Memory B cell (primary cell): ENCODE measurements around the gene ACTN4.

Experiments used
- ATAC-seq: fragments of 150-1000 bp; cut with Tn5 transposase; 2 replicates; pipeline ENCODE4 v1.10.0; 2021; ENCODE audit warnings: low read depth, mild to moderate bottlenecking, moderate library complexity
- DNase-seq, 2 donors: peaks; one replicate each; pipeline ENCODE4 v3.0.0; 2022; ENCODE audit warnings: low spot score in 2 of 2
- H3K27ac Mint-ChIP-seq: one replicate; pipeline ENCODE4 v1.8.0; 2022; ENCODE audit warnings: mild to moderate bottlenecking, moderate library complexity, mixed read lengths
- H3K27me3 Mint-ChIP-seq: one replicate; pipeline ENCODE4 v1.8.0; 2022; ENCODE audit warnings: mixed read lengths
- H3K36me3 Mint-ChIP-seq: one replicate; pipeline ENCODE4 v1.8.0; 2022; ENCODE audit warnings: mild to moderate bottlenecking, mixed read lengths
- H3K4me1 Mint-ChIP-seq: one replicate; pipeline ENCODE4 v1.8.0; 2022; ENCODE audit warnings: mixed read lengths
- H3K4me3 Mint-ChIP-seq: one replicate; pipeline ENCODE4 v1.8.0; 2022; ENCODE audit warnings: mild to moderate bottlenecking, moderate library complexity, mixed read lengths
- H3K9me3 Mint-ChIP-seq: one replicate; pipeline ENCODE4 v1.8.0; 2022; ENCODE audit warnings: mixed read lengths

The ACTN4 gene

DNA sequence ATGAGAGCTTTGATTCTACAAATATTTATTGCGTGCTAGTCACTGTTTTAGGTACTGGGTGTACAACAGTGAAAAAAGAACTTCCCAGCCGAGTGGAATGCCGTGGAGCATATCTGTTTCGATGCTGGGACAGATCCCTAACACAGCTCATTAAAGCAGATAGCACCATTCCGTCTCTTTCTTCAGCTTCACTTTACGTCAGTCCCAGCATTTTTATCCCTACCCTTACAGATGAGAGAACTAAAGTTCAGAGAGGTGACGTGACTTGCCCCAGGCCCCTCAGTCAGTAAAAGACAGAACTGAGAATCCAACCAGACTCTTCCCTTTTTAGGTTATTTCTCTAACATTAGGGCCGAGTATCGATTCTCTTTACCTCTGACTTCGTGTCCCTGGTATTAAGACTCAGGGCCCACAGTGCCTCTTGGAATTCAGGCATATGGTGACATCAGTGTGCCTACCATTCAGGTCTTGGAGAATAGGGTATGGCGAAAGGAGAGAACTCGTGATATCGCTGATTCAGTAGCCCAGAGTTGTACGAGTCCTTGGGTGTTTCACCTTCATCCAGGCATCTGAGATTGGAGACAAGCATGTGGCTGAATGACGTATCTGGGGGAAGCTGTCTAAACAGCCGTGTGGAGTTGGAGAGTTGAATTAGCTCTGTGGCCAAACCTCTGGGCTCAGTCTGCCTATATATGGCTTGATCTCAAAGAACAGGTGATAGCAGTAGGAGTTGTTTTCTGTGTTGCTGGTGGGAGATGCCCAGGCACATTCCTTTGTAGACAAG is 27.1 kb downstream of the ACTN4 start:
- no peak for DNase-seq
- Mint-ChIP-seq H3K9me3 (no peaks in the 10 kb centered on the region), H3K27ac (peak overlapping the region; percentile 60), H3K36me3 (peaks cover 4% of the 10 kb centered on the region), H3K4me3 (no peak overlapping the region), H3K27me3 (no peaks in the 10 kb centered on the region), H3K4me1 (peaks cover 55% of the 10 kb centered on the region)
- peak; percentile 52 for ATAC-seq

- Mint-ChIP-seq H3K36me3 (peaks cover 6% of the 10 kb centered on the region), H3K27me3 (no peaks in the 10 kb centered on the region), H3K9me3 (no peaks in the 10 kb centered on the region), H3K27ac (no peak overlapping the region), H3K4me1 (peaks cover 52% of the 10 kb centered on the region), H3K4me3 (no peak overlapping the region)
- DNase-seq (no peak), ATAC-seq (no peak)
These were observed 28.2 kb downstream of the ACTN4 start for GRCh38 chr19:38675611-38676010.

- Mint-ChIP-seq H3K4me1 (peaks cover 56% of the 10 kb centered on the region), H3K36me3 (peaks cover 6% of the 10 kb centered on the region), H3K4me3 (no peak overlapping the region), H3K27me3 (no peaks in the 10 kb centered on the region), H3K27ac (no peak overlapping the region), H3K9me3 (no peaks in the 10 kb centered on the region)
- ATAC-seq (no peak), DNase-seq (no peak)
These were observed 28.8 kb downstream of the ACTN4 start for GRCh38 chr19:38676023-38676877.

DNA sequence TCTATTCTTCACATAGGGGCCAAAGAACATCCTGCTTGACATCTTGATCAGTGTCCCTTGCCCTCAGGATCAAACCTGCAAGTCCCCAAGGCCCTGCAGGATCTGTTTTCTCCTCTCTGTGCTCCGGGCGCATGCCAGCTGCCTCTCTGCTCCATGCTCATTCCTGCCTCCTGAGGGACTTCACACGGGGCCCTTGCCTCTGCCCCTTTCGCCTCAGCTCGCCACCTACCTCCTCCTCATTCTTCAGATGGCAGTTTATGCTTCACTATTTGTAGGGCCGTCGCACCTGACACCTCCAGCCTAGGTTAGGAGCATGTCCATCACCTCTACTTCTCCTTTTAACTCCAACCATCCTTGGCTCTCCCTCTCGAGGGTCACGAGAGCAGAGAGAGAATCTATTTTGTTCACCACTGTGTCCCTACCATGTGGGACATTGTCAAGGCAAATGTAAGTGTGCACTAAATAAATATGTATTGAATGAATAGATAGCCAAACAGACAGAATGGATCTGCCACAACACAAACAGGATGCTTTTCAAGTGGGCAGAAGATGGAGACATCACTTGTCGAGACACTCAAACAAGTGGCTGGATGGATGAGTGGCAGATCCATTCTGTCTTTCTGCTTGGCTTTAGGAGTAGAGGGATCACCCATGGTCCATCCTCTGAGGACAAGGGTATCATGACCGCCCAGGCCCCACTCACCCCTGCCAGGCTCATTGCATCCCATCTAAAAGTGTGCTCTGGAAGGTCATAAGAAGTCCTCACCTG is 29.6 kb downstream of the ACTN4 start:
- no peaks in the 10 kb centered on the region for H3K9me3 Mint-ChIP-seq
- H3K27me3 Mint-ChIP-seq = no peaks in the 10 kb centered on the region
- H3K4me1 Mint-ChIP-seq = peaks cover 56% of the 10 kb centered on the region
- peak overlapping the region; percentile 48 for H3K27ac Mint-ChIP-seq
- H3K4me3 Mint-ChIP-seq = no peak overlapping the region
- no peak for ATAC-seq
- H3K36me3 Mint-ChIP-seq = peaks cover 10% of the 10 kb centered on the region
- DNase-seq = no peak

GRCh38 chr19:38678217-38678890 is 30.9 kb downstream of the ACTN4 start:
- no peaks in the 10 kb centered on the region for H3K9me3 Mint-ChIP-seq
- no peak overlapping the region for H3K4me3 Mint-ChIP-seq
- H3K36me3 Mint-ChIP-seq = peaks cover 12% of the 10 kb centered on the region
- no peaks in the 10 kb centered on the region for H3K27me3 Mint-ChIP-seq
- H3K27ac Mint-ChIP-seq = no peak overlapping the region
- ATAC-seq = no peak
- H3K4me1 Mint-ChIP-seq = peaks cover 64% of the 10 kb centered on the region
- DNase-seq = no peak

DNA sequence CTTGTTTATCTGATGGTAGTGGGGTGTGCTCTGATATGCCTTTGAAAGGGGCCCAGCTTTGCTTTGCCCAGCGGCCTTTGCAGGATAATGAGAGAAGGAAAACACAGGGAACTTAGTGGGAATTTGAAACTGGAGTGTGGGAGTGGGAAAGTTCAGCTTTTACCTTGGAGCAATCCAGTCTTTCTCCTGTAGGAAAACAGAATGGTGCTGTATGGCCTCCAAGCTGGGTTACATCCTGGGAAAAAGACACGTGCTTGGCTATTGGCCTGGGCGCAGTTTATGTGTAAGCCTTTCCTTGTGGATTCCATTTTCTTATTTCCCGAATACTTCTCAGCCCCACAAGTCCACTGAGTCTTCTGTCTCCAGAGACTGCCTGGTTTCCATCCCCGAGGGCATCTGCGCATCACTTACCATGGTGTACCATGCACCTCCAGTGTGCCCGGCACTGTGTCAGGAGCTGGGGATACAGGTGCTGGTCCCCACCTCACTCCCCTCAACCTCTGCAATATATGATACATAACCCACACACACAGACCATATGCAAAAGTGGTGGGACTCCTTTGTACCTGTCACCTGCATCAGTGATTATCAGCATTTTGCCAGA is 31.5 kb downstream of the ACTN4 start:
- H3K27ac Mint-ChIP-seq = no peak overlapping the region
- H3K9me3 Mint-ChIP-seq = no peaks in the 10 kb centered on the region
- H3K36me3 Mint-ChIP-seq = peaks cover 12% of the 10 kb centered on the region
- H3K4me1 Mint-ChIP-seq = peaks cover 67% of the 10 kb centered on the region
- DNase-seq = no peak
- no peak overlapping the region for H3K4me3 Mint-ChIP-seq
- H3K27me3 Mint-ChIP-seq = no peaks in the 10 kb centered on the region
- no peak for ATAC-seq

DNA sequence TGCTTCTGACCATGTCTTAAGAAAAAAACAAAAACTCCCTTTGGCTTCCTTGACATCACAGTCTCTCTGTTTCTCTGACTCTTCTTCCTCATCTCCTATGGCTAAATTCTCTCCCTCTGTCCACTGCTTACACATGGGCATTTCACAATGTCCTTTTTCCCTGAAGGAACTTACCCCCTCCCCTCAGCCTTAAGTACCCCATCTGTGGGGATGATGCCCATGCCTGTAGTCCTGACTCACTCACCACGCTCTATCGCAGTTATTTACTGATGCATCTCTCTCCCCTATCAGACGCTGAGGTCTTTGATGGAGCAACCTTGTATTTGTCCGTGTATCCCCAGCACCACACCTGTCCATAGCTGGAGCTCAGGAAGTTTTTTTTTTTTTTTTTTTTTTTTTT is 32.4 kb downstream of the ACTN4 start:
- Mint-ChIP-seq H3K4me3 (no peak overlapping the region), H3K27me3 (no peaks in the 10 kb centered on the region), H3K36me3 (peaks cover 12% of the 10 kb centered on the region), H3K27ac (peak overlapping the region; percentile 15), H3K4me1 (peaks cover 62% of the 10 kb centered on the region), H3K9me3 (no peaks in the 10 kb centered on the region)
- DNase-seq = no peak
- no peak for ATAC-seq

- Mint-ChIP-seq H3K27ac (peak overlapping the region; percentile 17), H3K9me3 (no peaks in the 10 kb centered on the region), H3K4me1 (peaks cover 60% of the 10 kb centered on the region), H3K36me3 (peaks cover 9% of the 10 kb centered on the region), H3K27me3 (no peaks in the 10 kb centered on the region), H3K4me3 (no peak overlapping the region)
- ATAC-seq (no peak), DNase-seq (no peak)
These were observed 34.9 kb downstream of the ACTN4 start for GRCh38 chr19:38682195-38682867.

- DNase-seq = no peak
- Mint-ChIP-seq H3K27ac (peak overlapping the region; percentile 17), H3K27me3 (no peaks in the 10 kb centered on the region), H3K9me3 (no peaks in the 10 kb centered on the region), H3K4me3 (no peak overlapping the region), H3K4me1 (peaks cover 59% of the 10 kb centered on the region), H3K36me3 (peaks cover 9% of the 10 kb centered on the region)
- ATAC-seq = no peak
These were observed 35.5 kb downstream of the ACTN4 start for GRCh38 chr19:38682872-38683392.

GRCh38 chr19:38683393-38684077 is 36.1 kb downstream of the ACTN4 start:
- H3K4me1 Mint-ChIP-seq = peaks cover 54% of the 10 kb centered on the region

GRCh38 chr19:38684078-38684861 is 36.8 kb downstream of the ACTN4 start:
- H3K4me3 Mint-ChIP-seq = no peak overlapping the region
- peaks cover 50% of the 10 kb centered on the region for H3K4me1 Mint-ChIP-seq
- no peaks in the 10 kb centered on the region for H3K9me3 Mint-ChIP-seq
- no peaks in the 10 kb centered on the region for H3K27me3 Mint-ChIP-seq
- H3K27ac Mint-ChIP-seq = peak overlapping the region; percentile 46
- H3K36me3 Mint-ChIP-seq = peaks cover 11% of the 10 kb centered on the region
- DNase-seq (no peak), ATAC-seq (peak; percentile 47)

More at GRCh38 chr19:38683393-38684077, 36.1 kb downstream of the ACTN4 start:
- DNase-seq (no peak), ATAC-seq (peak; percentile 14)
- no peak overlapping the region for H3K4me3 Mint-ChIP-seq
- peaks cover 9% of the 10 kb centered on the region for H3K36me3 Mint-ChIP-seq
- peak overlapping the region; percentile 46 for H3K27ac Mint-ChIP-seq
- no peaks in the 10 kb centered on the region for H3K9me3 Mint-ChIP-seq
- H3K27me3 Mint-ChIP-seq = no peaks in the 10 kb centered on the region
